Suprapubic skin (tissue), 3 donors: ENCODE data around the gene IL24.

ENCODE experiments used
- CTCF ChIP-seq, 2 donors: fragments of 200-600 bp in 1 of 2; fragments of 450-650 bp in 1 of 2; sonication (generic) in 1 of 2; IDR thresholded peaks; one replicate each; pipeline ENCODE4 v1.5.1; 2016 to 2019; ENCODE audit warnings: antibody characterized with exemption in 2 of 2, mild to moderate bottlenecking in 1 of 2, moderate library complexity in 1 of 2
- POLR2A ChIP-seq, 2 donors: fragments of 450-650 bp; IDR thresholded peaks; one replicate each; pipeline ENCODE4 v1.6.1; 2017; ENCODE audit warnings: antibody characterized with exemption in 2 of 2, mild to moderate bottlenecking in 2 of 2, moderate library complexity in 2 of 2

- no peak for TF ChIP-seq POLR2A (IDR thresholded peaks at IDR 0.05)
- no peak for TF ChIP-seq CTCF (IDR thresholded peaks at IDR 0.05)
These were observed 46.8 kb upstream of the IL24 start for GRCh38 chr1:206850401-206850800.
